Measurements from ENCODE around the gene ROBO3.

ROBO3 gene

DNA sequence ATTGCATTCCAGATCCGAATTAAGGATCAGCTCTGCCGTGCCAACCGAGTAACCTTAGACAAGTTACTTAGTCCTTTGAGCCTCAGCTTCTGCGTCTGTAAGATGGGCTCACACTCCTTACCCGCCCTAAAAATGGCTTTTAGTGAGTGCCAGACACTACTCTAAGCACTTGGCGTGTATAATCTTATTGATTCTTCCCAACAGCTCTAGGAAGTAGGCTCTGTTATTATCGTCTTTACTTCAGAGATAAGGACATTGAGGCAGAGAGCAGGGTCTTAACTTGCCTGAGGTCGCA lies 21.7 kb upstream of the ROBO3 start:
- no peaks in the 10 kb centered on the region for H3K36me3 ChIP-seq (ENCODE audit: insufficient read depth, low read length)
- no peak overlapping the region for H3K4me3 ChIP-seq (ENCODE audit: low read depth, low read length)
- no peaks in the 10 kb centered on the region for H3K4me1 ChIP-seq (ENCODE audit: control insufficient read depth, insufficient read depth, low read length, unreplicated experiment)
- H3K79me2 ChIP-seq (ENCODE audit: control insufficient read depth, insufficient read depth, low read length, unreplicated experiment): no peaks in the 10 kb centered on the region
- no peak overlapping the region for H2AFZ ChIP-seq (ENCODE audit: low read length, unreplicated experiment)
- H3K27ac ChIP-seq (ENCODE audit: low read depth, low read length): no peak overlapping the region
- peaks cover 100% of the 10 kb centered on the region for H3K27me3 ChIP-seq (ENCODE audit: insufficient read depth, low read length)

DNA sequence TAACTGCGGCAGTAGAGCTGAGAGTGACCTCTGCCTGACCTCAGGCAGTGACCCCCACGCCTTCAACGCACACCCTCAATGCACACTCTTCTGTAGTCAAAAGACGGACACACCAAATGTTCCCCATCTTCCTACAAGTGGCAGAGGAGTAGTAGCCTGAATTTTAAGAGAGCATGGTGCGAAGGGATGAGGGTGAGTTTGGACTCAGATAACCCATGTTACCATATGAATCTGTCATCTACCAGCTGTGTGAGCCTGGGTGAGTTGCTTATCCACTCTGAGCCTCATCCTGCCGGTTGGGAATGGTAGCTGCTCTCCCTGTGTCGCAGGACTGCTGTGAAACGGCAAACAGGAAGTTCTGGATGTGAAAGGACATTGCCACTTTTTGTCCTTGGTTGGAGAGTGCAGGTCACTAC lies 20.6 kb upstream of the ROBO3 start:
- Histone ChIP-seq H3K79me2 (ENCODE audit: control insufficient read depth, insufficient read depth, low read length, unreplicated experiment) (no peaks in the 10 kb centered on the region), H3K27me3 (ENCODE audit: insufficient read depth, low read length) (peaks cover 100% of the 10 kb centered on the region), H3K27ac (ENCODE audit: low read depth, low read length) (no peak overlapping the region), H3K4me1 (ENCODE audit: control insufficient read depth, insufficient read depth, low read length, unreplicated experiment) (no peaks in the 10 kb centered on the region), H3K4me3 (ENCODE audit: low read depth, low read length) (no peak overlapping the region), H3K36me3 (ENCODE audit: insufficient read depth, low read length) (no peaks in the 10 kb centered on the region), H2AFZ (ENCODE audit: low read length, unreplicated experiment) (no peak overlapping the region)

DNA sequence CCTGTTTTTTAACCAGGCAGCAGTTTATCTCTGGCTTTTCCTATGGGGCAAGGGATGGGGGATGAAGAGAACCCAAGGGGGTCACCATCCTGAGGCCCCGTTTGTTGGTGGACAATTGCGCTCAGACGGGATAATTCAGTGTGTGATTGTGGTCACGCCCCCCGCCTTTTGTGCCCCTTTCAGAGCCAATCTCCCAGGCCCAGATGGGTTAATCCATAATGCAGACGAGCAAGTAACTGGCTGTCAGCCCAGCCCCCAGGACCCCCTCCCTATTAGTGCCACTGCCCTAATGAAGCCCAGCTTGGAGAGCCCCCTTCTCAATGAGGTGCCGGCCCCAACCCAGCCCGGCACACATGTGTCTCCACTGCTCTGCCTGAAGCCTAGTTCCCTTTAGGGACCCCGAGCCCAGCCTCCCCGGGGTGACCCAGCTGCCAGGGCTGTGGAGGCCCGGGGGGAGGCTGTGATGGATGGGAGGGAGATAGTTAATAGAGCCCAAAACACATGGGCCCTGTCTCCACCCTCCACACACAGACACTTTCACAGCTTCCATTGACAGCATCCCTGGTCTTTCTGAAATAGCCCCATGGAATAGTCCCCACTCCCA lies 19.1 kb upstream of the ROBO3 start:
- Histone ChIP-seq H3K27me3 (ENCODE audit: insufficient read depth, low read length) (peaks cover 100% of the 10 kb centered on the region), H2AFZ (ENCODE audit: low read length, unreplicated experiment) (no peak overlapping the region)

DNA sequence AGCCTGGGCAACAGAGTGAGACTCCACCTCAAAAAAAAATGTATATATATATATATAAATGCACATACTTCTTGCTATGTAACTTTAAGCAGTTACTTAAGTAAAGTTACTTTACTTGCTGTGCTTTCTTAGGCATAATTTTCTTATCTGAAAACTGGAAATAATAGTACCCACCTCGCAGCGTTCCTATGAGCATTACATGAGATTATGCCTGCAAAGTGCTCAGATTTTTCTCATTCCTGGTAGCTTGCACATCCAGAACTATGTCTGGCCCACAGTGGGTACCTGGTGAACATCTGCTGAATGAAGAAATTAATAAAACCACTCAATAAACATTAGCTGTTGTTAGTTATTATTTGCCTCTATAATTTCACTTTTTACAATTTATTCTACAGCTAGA lies 6.1 kb upstream of the ROBO3 start:
- Histone ChIP-seq H3K4me3 (ENCODE audit: low read depth, low read length) (no peak overlapping the region), H3K27me3 (ENCODE audit: insufficient read depth, low read length) (peaks cover 76% of the 10 kb centered on the region), H3K36me3 (ENCODE audit: insufficient read depth, low read length) (no peaks in the 10 kb centered on the region), H3K79me2 (ENCODE audit: control insufficient read depth, insufficient read depth, low read length, unreplicated experiment) (no peaks in the 10 kb centered on the region), H2AFZ (ENCODE audit: low read length, unreplicated experiment) (no peak overlapping the region), H3K27ac (ENCODE audit: low read depth, low read length) (no peak overlapping the region), H3K4me1 (ENCODE audit: control insufficient read depth, insufficient read depth, low read length, unreplicated experiment) (no peaks in the 10 kb centered on the region)

More for the DNA sequence above, 19.1 kb upstream of the ROBO3 start:
- no peaks in the 10 kb centered on the region for H3K4me1 ChIP-seq (ENCODE audit: control insufficient read depth, insufficient read depth, low read length, unreplicated experiment)
- no peaks in the 10 kb centered on the region for H3K36me3 ChIP-seq (ENCODE audit: insufficient read depth, low read length)
- H3K27ac ChIP-seq (ENCODE audit: low read depth, low read length): no peak overlapping the region
- no peaks in the 10 kb centered on the region for H3K79me2 ChIP-seq (ENCODE audit: control insufficient read depth, insufficient read depth, low read length, unreplicated experiment)
- H3K4me3 ChIP-seq (ENCODE audit: low read depth, low read length): no peak overlapping the region

DNA sequence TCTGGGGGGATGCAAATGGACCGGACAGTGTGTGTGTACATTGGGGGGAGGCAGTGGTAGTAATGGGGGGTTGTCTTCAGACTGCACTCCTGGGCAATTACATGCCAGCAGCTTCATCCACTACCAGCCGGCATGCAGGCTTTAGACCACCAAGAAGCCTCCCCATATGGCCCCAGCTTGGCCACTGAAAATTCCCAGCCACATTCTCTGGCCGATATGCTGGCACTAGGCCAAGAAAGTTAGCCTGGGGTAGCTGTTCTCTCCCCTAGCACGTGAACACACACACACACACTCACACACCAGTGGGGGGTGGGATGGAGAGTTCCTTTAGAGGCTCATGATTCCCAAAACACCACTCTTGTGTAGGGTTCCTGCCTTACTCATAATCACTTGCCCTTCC lies 3.6 kb upstream of the ROBO3 start:
- Histone ChIP-seq H3K36me3 (ENCODE audit: insufficient read depth, low read length) (no peaks in the 10 kb centered on the region), H3K27ac (ENCODE audit: low read depth, low read length) (no peak overlapping the region), H2AFZ (ENCODE audit: low read length, unreplicated experiment) (no peak overlapping the region), H3K4me3 (ENCODE audit: low read depth, low read length) (no peak overlapping the region), H3K79me2 (ENCODE audit: control insufficient read depth, insufficient read depth, low read length, unreplicated experiment) (no peaks in the 10 kb centered on the region), H3K4me1 (ENCODE audit: control insufficient read depth, insufficient read depth, low read length, unreplicated experiment) (peaks cover 7% of the 10 kb centered on the region), H3K27me3 (ENCODE audit: insufficient read depth, low read length) (peaks cover 76% of the 10 kb centered on the region)

DNA sequence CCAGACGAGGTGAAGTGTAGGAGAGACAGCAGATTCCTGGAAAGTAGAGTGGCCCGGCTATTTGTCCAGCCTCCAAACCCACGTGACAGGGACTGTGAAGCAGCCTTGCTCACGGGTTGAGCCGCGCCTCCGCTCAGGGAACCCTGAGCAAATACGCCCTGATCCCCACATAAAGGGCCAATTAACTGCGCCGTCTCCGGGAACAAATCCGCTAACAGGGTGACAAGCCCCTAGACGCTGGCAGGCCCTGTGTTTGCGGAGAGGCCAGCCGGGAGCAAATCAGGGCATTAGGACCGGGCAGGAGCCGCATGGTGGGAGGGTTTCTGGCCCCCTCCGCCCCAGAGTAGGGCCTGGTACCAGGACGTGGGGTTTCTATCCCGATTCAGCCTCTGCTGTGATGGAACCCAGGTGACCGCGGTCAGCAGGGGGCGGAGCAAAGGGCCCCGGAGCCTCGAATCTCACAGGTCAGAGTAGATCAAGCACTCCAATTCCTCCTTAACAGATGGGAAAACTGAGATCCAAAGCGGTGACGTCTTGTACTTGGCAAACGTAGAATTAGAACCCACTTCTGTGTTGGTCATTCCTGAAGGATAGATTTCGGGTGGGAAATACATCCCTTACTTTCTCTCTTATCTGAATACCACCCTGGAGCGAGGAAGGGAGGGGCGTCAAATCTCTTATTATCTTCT lies 2.0 kb upstream of the ROBO3 start:
- Histone ChIP-seq H3K27me3 (ENCODE audit: insufficient read depth, low read length) (peaks cover 89% of the 10 kb centered on the region), H3K4me1 (ENCODE audit: control insufficient read depth, insufficient read depth, low read length, unreplicated experiment) (peaks cover 7% of the 10 kb centered on the region), H3K79me2 (ENCODE audit: control insufficient read depth, insufficient read depth, low read length, unreplicated experiment) (no peaks in the 10 kb centered on the region), H3K36me3 (ENCODE audit: insufficient read depth, low read length) (no peaks in the 10 kb centered on the region), H2AFZ (ENCODE audit: low read length, unreplicated experiment) (peak overlapping the region; percentile 16), H3K27ac (ENCODE audit: low read depth, low read length) (no peak overlapping the region), H3K4me3 (ENCODE audit: low read depth, low read length) (peak overlapping the region; percentile 52)

DNA sequence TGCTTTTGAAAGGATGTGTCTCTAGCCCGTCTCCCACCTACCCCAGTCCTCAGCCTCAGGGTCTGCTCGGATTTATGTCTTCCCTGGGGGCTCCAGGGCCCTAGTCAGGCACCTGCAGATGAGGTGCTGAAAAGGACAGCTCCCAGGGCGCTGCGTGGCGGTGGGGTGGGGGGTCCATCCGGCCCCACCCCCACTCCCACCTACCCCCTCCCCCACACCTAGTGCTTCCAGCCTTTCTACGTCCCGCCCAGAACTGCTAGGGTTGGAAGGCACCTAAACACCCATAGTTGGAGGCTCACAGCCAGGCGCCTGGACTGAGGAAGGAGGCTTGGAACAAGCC lies 1.4 kb upstream of the ROBO3 start:
- H3K4me3 ChIP-seq (ENCODE audit: low read depth, low read length): 0 out of 2 replicates have a peak overlapping the region, but pooled peaks have one; percentile 52
- H3K27me3 ChIP-seq (ENCODE audit: insufficient read depth, low read length): peaks cover 92% of the 10 kb centered on the region
- peaks cover 9% of the 10 kb centered on the region for H3K4me1 ChIP-seq (ENCODE audit: control insufficient read depth, insufficient read depth, low read length, unreplicated experiment)
- H3K79me2 ChIP-seq (ENCODE audit: control insufficient read depth, insufficient read depth, low read length, unreplicated experiment): no peaks in the 10 kb centered on the region
- H2AFZ ChIP-seq (ENCODE audit: low read length, unreplicated experiment): no peak overlapping the region
- H3K27ac ChIP-seq (ENCODE audit: low read depth, low read length): no peak overlapping the region
- H3K36me3 ChIP-seq (ENCODE audit: insufficient read depth, low read length): no peaks in the 10 kb centered on the region

DNA sequence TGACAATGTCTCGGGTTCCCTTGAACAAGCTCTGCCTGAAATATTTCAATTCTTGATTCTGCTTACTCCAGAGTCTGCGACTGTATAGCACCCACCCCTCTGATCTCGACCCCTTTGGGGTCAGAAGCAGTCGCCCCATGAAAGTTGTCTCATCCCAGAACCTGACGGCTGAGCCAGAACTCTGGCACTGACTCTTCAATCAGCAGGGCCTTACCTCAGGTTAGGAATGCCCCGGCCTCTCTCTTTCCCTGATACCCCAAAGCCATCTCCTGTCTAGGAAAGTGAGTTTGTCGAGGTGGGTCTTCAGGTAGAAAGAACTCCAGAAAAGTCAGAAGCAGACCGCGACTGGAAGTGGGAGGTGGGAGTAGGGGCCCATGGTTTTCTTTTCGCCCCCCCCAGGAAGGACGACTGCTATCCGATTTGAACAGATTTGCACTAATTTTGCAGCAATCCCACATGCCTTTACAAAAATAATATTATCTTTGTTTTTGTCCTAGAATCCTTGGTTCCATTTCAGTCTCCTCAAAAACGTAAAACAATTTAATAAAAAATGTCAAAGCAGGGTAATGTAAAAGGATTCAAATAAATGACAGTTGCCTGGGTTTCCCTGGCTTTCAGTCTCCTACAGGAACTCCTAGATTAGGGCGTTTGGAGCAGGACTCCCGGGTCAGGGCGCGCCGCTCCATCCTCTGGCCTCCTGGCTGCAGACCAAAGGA lies 898 bp upstream of the ROBO3 start:
- H3K4me3 ChIP-seq (ENCODE audit: low read depth, low read length): 0 out of 2 replicates have a peak overlapping the region, but pooled peaks have one; percentile 67
- H3K27ac ChIP-seq (ENCODE audit: low read depth, low read length): no peak overlapping the region
- peaks cover 13% of the 10 kb centered on the region for H3K4me1 ChIP-seq (ENCODE audit: control insufficient read depth, insufficient read depth, low read length, unreplicated experiment)
- H3K27me3 ChIP-seq (ENCODE audit: insufficient read depth, low read length): peaks cover 95% of the 10 kb centered on the region
- H2AFZ ChIP-seq (ENCODE audit: low read length, unreplicated experiment): no peak overlapping the region
- no peaks in the 10 kb centered on the region for H3K36me3 ChIP-seq (ENCODE audit: insufficient read depth, low read length)
- no peaks in the 10 kb centered on the region for H3K79me2 ChIP-seq (ENCODE audit: control insufficient read depth, insufficient read depth, low read length, unreplicated experiment)

DNA sequence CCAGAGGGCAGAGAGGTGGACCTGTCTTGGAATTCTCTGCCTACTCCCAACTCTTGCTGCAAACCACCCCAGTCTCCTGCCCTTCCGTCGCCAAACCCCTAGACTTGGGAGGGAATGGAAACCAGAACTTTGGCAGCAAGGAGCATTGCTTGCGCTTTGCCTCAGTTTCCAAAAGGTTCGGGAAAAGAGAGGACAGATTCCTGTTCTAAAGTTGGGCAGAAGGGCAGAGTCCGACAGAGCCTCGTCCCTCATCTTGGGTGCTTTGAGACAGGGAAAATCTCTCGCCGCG lies 396 bp upstream of the ROBO3 start:
- H3K4me3 ChIP-seq (ENCODE audit: low read depth, low read length): peak overlapping the region; percentile 67
- no peak overlapping the region for H3K27ac ChIP-seq (ENCODE audit: low read depth, low read length)
- H3K36me3 ChIP-seq (ENCODE audit: insufficient read depth, low read length): no peaks in the 10 kb centered on the region
- no peaks in the 10 kb centered on the region for H3K79me2 ChIP-seq (ENCODE audit: control insufficient read depth, insufficient read depth, low read length, unreplicated experiment)
- H2AFZ ChIP-seq (ENCODE audit: low read length, unreplicated experiment): no peak overlapping the region
- H3K27me3 ChIP-seq (ENCODE audit: insufficient read depth, low read length): peaks cover 95% of the 10 kb centered on the region
- H3K4me1 ChIP-seq (ENCODE audit: control insufficient read depth, insufficient read depth, low read length, unreplicated experiment): peaks cover 13% of the 10 kb centered on the region

DNA sequence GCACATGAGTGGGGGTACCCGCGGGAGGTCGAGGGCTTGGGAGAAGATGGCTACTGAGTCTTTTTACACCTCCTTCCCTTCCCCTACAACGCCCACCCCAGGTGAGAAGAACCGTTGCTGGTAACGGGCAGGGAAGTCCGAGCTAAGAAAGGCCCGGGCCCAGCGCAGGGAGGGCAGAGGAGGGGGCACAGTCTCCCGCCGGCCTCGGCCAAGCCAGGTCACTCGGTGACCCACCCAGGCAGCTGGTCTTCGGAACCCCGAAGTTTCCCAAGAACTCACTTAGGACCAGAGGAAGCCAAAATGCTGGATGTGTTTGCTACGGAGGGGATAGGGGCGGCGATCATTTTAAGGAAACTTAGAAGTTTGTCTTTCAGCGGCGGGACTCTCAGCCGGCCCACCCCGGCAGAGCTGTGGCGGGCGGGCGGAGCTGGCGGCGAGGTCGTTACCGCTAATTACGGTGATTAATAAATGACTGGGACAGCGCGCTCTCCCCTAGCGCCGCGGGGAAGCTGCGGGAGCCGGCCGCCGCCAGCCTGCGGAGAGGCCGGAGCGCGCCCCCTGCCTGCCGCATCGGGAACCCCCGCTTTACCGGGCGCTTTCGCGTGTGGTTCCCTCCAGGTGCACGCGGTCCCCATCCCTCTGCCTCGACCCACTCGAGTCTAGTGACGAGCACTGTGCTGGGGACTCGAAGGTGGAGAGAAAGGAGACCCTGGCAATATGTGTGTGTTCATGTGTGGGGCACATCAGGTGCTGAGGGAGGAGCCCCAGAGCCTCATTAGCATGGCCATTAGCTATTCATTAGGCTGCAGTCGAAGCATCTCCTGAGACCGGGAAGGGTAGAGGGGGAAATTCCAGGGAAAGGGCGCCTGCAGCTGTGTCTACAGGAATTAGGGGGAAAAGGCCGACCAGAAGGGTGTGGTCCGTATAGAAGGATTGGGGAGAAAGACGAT lies 945 bp downstream of the ROBO3 start:
- peaks cover 13% of the 10 kb centered on the region for H3K4me1 ChIP-seq (ENCODE audit: control insufficient read depth, insufficient read depth, low read length, unreplicated experiment)
- no peaks in the 10 kb centered on the region for H3K79me2 ChIP-seq (ENCODE audit: control insufficient read depth, insufficient read depth, low read length, unreplicated experiment)
- H3K27me3 ChIP-seq (ENCODE audit: insufficient read depth, low read length): peaks cover 99% of the 10 kb centered on the region
- H3K27ac ChIP-seq (ENCODE audit: low read depth, low read length): no peak overlapping the region
- peak overlapping the region; percentile 67 for H3K4me3 ChIP-seq (ENCODE audit: low read depth, low read length)
- no peak overlapping the region for H2AFZ ChIP-seq (ENCODE audit: low read length, unreplicated experiment)
- no peaks in the 10 kb centered on the region for H3K36me3 ChIP-seq (ENCODE audit: insufficient read depth, low read length)
